HG03103 (cell line): ENCODE data around the gene WDR47.

Experiments used
- ATAC-seq: cut with Tn5 transposase; IDR thresholded peaks from one replicate; pipeline ENCODE4 v1.9.1; 2021; ENCODE audit warnings: low read depth; ENCODE audit not compliant: unreplicated experiment

Gene WDR47

GRCh38 chr1:109041621-109042468 is at the start of gene WDR47:
WDR47 (minus strand) TSS chr1:109042102; CDS start chr1:109023512, 18,590 bp downstream.
- ATAC-seq, result peak; percentile 87

- ATAC-seq, result peak; percentile 54
Measured at GRCh38 chr1:109091078-109091838, 49.4 kb upstream of the WDR47 start.

DNA sequence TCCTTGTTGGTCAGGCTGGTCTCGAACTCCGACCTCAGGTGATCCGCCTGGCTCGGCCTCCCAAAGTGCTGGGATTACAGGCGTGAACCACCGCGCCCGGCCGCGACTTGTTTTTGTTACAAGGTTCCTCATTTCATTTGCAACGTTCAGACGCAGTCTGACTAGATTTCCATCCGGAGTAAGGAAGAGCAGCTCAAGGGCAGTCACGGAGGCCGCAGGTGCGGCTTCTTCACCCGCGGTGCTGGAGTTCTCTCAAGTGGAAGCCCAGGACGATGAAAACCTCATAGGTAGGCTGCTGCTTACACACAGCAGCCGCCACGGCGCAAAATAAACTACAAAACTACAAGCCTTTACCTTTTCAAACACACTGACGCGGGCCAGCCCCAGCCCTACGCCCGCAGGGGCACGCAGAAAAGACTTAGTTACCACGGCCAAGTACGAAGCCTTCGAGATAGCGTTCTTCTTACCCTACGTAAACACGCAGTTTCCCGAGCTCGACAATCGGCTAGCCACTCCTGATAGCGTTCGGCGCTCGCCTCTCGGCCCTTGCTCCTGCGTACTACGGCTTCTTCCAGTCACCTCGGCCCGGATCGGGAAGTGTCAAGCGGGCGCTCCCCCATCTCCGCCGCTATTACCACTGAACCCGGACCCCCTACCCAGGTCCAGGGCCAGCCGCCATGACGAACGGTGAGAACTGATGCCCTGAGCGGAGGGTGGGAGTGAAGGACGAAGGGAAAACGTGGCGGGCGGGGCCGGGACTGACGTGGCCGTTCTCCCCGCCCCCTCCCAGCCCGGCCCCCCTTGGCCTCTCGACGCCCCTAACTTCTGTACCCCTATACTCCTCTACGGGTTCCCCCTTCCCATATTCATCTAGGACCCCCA is 48.5 kb upstream of the WDR47 start, which contains the start of gene TMEM167B:
Gene TMEM167B, plus strand, starts transcription at position 569 of the 882 bp plus-strand sequence. Its CDS starts 109 bp downstream, at position 678.
- peak; percentile 81 for ATAC-seq

DNA sequence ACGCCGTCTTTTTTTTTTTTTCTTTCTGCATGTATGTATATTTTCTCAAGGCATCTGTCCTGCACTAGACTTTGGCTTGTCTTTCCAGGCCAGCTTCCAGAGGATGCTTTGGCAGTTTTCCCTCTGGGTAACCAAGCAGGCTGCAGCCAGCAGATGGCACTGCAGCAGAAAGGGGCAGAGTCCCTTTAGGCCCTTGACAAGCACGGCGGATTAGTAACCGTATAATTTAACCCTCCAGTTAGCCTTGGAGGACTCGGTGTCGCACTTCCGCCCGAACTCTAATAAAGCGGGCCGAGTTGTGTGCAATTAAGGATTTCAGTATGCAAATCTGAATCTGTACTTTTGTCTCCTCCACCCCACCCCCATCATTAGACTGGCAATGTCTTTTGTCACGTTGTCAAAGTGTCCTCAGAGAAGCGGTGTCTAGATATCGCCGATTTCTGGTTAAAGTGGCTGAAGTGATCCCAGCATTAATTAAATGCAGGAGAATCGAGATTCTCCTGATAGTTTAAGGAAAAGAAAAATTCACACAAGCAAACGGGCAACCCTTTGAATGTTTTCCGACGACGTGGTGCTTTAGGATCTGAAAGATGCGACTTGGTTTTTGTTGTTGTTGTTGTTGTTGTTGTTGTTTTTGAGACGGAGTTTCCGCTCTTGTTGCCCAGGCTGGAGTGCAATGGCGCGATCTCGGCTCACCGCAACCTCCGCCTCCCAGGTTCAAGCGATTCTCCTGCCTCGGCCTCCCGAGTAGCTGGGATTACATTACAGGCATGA is 47.5 kb upstream of the WDR47 start:
- ATAC-seq, result no peak

GRCh38 chr1:109084563-109085517 is 42.9 kb upstream of the WDR47 start:
- ATAC-seq, result no peak

DNA sequence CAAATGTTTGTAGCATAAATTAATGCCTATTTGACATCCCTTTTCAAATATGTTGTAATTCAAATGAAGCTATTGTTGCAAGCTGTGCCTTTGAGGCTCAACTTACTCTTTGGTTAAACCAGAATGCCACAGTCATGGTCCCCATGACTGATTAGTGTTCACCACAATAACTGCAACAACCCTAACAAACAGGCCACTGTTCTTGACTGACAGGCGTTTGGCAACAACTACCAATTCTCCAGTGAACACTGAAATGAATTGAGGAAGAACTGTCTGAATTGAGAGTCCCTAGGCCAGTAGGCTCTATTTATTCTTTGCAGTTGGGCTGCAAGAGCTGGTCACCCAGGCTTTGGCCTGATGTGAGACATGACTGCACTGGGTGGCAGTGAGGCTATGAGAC is 42.0 kb upstream of the WDR47 start:
- ATAC-seq, result no peak

DNA sequence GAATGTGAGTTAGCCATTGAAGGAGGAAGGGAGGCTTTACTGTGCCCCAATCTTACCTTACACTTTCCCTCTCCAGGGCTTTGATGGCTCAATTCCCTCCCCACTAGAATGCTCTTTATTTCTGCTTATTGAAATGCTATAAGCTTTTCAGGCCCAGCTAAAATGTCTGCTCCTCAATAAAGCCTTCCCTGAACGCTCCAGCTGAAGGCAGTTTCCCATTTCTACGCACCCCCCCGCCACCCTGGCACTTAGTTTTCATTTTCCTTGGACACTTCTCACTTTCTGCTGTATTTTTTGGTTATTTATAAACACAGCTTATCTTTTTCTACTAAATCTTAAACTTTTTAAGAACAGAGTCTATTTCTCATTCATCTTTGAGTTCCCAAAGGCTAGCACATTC is 41.6 kb upstream of the WDR47 start:
- ATAC-seq, result no peak

- ATAC-seq, result no peak
Measured at GRCh38 chr1:109080441-109081082, 38.7 kb upstream of the WDR47 start.

- ATAC-seq, result no peak
Measured at GRCh38 chr1:109079240-109079622, 37.3 kb upstream of the WDR47 start.

GRCh38 chr1:109078317-109078716 is 36.4 kb upstream of the WDR47 start:
- ATAC-seq, result no peak

- ATAC-seq, result peak; percentile 99
Measured at GRCh38 chr1:109075531-109076490, 33.9 kb upstream of the WDR47 start, which contains the start of gene TAF13. TAF13 (minus strand) TSS chr1:109076003; CDS start chr1:109075947, 56 bp downstream.

DNA sequence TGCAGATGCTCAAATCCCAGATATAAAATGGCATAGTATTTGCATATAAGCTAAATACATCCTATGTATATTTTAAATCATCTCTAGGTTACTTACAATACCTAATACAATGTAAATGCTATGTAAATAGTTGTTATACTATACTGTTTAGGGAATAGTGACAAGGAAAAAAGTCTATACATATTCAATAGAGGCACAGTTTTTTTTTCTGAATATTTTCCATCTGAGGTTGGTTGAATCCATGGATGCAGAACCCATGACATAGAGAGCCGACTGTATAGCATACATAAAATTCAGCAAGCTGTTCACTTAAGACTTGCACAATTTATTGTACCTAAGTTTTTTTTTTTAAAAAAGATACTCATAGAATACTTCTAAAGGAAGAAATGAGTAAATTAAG is 27.4 kb upstream of the WDR47 start:
- ATAC-seq, result no peak

DNA sequence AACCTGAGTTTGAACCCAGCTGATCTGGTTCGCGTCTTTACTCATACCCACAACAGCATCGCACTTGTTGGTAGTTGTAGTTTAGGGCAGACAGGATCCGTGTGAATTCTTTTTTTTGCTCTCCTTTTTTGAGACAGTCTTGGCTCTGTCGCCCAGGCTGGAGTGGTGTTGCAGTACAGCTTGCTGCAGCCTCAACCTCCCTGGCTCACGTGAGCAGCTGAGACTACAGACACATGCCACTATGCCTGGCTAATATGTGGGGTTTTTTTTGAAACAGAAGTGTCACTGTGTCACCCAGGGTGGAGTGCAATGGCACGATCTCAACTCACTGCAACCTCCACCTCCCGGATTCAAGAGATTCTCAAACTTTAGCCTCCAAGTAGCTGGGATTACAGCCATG is 26.0 kb upstream of the WDR47 start:
- no peak for ATAC-seq

GRCh38 chr1:109065137-109065536 is 23.2 kb upstream of the WDR47 start:
- ATAC-seq, result no peak

DNA sequence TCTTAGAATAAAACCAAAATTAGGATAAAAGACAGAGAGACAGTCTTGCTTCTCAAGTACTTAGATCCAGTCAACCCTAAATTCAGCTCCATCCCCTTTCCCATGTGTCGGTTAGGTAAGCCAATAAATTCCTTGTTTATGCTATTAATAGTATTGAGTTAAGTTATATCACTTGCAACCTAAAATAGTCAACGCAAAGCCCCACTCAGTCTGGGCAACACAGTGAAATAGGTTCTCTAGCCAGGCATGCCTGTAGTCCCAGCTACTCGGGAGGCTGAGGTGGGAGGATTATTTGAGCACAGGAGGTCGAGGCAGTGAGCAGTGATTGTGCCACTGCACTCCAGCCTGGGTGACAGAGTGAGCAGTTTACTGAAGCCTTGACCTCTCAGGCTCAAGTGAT is 19.3 kb upstream of the WDR47 start:
- ATAC-seq, result no peak

GRCh38 chr1:109060707-109061106 is 18.8 kb upstream of the WDR47 start:
- ATAC-seq, result no peak

DNA sequence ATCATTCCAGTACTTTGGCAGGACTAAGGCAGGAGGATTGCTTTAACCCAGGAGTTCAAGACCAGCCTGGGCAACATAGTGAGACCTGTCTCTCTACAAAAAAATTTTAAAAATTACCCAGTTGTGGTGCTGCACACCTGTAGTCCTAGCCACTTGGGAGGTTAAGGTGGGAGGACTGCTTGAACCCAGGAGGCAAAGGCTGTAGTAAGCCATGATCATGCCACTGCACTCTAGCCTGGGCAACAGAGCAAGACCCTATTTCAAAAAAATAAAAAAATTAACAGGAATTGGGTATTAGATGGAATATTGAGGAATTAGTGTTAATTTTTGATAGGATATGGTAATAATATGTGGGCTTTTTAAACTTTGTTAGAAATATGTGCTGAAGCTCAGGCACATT is 17.1 kb upstream of the WDR47 start:
- no peak for ATAC-seq
